Sigmoid colon (tissue), 4 donors: ENCODE results near the gene PLB1.

Experiments used
- CTCF ChIP-seq, 4 experiments: fragments of 450-650 bp in 3 of 4; fragments of 200-600 bp in 1 of 4; IDR thresholded peaks; one replicate each; pipeline ENCODE4 v1.5.1; 2016 to 2019; ENCODE audit warnings: antibody characterized with exemption in 4 of 4, mild to moderate bottlenecking in 3 of 4, moderate library complexity in 2 of 4
- EP300 ChIP-seq, 4 donors: sonication (generic); formaldehyde crosslinking; IDR thresholded peaks; one replicate each; pipeline ENCODE4 v1.6.1; 2017; ENCODE audit warnings: antibody characterized with exemption in 4 of 4
- POLR2A ChIP-seq, 2 donors: fragments of 450-650 bp; IDR thresholded peaks; one replicate each; pipeline ENCODE4 v1.6.1; 2016; ENCODE audit warnings: antibody characterized with exemption in 2 of 2, mild to moderate bottlenecking in 2 of 2, moderate library complexity in 2 of 2
- POLR2AphosphoS5 ChIP-seq, 4 donors: sonication (generic); formaldehyde crosslinking; IDR thresholded peaks; one replicate each; pipeline ENCODE4 v1.6.1; 2017; ENCODE audit warnings: antibody characterized with exemption in 4 of 4

GRCh38 chr2:28606986-28607441, 111.2 kb downstream of the PLB1 start:
- TF ChIP-seq CTCF (IDR thresholded peaks at IDR 0.05) (no peak), POLR2AphosphoS5 (IDR thresholded peaks at IDR 0.05) (peak; percentile 20 to 70 (median 46)), POLR2A (IDR thresholded peaks at IDR 0.05) (peak in 1 of 2 donors; percentile 5), EP300 (IDR thresholded peaks at IDR 0.05) (peak in 1 of 4 donors; percentile 49)
